Limb (tissue), 2 donors: ENCODE data around the gene RC3H2.

Experiments
- DNase-seq, 2 donors: peaks; one replicate each; pipeline ENCODE4 v3.0.0-alpha.2; 2016; ENCODE audit errors: extremely low spot score in 2 of 2

The RC3H2 gene, protein sequence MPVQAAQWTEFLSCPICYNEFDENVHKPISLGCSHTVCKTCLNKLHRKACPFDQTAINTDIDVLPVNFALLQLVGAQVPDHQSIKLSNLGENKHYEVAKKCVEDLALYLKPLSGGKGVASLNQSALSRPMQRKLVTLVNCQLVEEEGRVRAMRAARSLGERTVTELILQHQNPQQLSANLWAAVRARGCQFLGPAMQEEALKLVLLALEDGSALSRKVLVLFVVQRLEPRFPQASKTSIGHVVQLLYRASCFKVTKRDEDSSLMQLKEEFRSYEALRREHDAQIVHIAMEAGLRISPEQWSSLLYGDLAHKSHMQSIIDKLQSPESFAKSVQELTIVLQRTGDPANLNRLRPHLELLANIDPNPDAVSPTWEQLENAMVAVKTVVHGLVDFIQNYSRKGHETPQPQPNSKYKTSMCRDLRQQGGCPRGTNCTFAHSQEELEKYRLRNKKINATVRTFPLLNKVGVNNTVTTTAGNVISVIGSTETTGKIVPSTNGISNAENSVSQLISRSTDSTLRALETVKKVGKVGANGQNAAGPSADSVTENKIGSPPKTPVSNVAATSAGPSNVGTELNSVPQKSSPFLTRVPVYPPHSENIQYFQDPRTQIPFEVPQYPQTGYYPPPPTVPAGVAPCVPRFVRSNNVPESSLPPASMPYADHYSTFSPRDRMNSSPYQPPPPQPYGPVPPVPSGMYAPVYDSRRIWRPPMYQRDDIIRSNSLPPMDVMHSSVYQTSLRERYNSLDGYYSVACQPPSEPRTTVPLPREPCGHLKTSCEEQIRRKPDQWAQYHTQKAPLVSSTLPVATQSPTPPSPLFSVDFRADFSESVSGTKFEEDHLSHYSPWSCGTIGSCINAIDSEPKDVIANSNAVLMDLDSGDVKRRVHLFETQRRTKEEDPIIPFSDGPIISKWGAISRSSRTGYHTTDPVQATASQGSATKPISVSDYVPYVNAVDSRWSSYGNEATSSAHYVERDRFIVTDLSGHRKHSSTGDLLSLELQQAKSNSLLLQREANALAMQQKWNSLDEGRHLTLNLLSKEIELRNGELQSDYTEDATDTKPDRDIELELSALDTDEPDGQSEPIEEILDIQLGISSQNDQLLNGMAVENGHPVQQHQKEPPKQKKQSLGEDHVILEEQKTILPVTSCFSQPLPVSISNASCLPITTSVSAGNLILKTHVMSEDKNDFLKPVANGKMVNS

GRCh38 chr9:122904823-122905710, at the start of gene RC3H2:
RC3H2 (minus strand) TSS chr9:122905359; CDS start chr9:122897509, 7,850 bp downstream.
- peak; percentile 99 for DNase-seq

DNA sequence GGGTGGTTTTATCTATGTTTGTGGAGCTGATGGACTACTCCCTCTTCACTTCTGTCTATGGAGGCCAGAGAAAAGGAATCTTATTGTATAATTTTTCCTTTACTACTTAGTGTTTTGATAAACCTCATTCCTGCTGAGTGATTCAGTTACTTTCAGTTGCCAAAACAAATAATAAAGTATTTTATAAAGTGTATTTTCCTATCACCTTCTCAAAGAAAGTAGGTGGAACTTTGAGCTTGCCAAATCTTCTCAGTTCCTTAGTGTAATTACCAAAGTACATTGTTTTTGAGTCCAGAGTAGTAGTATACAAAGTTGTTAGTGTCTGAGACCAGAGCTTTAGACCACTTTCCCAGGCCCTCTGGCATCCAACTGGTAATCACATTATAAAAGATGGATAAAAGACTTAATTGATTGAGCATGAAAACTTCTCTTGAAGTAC, 49.1 kb upstream of the RC3H2 start:
- no peak for DNase-seq

- no peak for DNase-seq
Measured at GRCh38 chr9:122951056-122951455, 45.9 kb upstream of the RC3H2 start.

- DNase-seq: no peak
Measured at GRCh38 chr9:122950263-122950662, 45.1 kb upstream of the RC3H2 start.

- no peak for DNase-seq
Measured at GRCh38 chr9:122949696-122950095, 44.5 kb upstream of the RC3H2 start.

DNA sequence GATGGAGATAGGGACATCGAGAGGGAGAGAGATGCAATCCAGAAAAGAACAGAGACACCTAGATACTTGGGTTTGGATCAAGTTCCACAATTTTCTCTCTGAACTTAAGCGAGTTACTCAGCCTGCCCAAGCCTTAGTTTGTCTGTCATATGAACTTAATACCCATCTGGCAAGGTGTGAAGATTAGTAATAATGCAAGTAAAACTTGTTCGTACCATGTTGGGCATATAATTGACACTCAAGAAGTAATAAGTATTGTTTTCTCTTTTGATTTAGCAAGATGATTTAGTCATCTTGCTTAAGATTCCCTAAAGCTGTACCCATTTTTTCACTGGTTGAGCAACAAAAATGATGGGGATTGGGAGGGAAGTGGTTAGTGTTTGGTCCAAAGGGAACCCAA, 43.2 kb upstream of the RC3H2 start:
- DNase-seq: no peak

DNA sequence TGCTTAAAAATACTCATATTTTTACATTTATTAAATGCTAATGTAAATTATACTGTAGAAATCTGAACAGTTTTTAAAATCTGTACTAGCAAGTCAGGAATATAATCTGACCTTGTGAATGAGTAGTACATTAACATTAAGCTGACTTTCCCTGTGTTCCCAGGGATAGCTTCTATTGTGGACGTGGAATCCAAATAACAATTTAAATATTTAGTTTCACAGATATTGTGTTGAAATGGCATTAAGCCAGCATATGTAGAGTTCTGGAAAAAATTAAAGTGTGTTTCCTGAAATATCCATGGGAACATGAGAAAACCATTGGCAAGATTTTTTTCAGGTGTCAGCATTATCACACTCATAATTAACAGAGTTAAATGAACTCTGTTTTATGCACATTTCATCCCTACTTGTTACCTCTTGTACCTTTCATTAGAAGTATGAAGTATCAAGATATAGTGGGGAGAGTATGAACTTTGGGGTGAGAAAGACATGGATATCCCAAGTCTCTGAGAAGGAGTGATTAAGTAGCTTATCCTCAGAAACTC, 41.4 kb upstream of the RC3H2 start:
- no peak for DNase-seq

- DNase-seq: no peak
Measured at GRCh38 chr9:122944960-122945888, 40.1 kb upstream of the RC3H2 start.

- DNase-seq: no peak
Measured at GRCh38 chr9:122941582-122942234, 36.5 kb upstream of the RC3H2 start.

GRCh38 chr9:122940749-122941581, 35.8 kb upstream of the RC3H2 start, which contains the start of gene RABGAP1:
RABGAP1 (plus strand) TSS chr9:122941020; CDS start chr9:122957060, 16,040 bp downstream.
- DNase-seq: peak; percentile 98 to 99

DNA sequence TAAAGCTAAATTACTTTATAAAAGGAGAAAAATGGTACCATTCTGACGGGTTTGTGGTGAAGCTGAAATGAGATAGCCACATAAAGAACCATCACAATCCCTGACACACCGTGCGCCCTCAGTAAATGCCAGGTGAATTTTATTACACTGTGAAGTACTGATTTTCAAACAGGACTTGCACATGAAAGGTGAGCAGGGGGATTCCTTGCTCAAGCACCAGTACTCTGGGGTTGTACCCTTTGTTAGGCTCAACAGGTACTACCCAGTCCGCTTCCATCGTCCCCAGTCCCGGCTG, 35.2 kb upstream of the RC3H2 start:
- DNase-seq: no peak

- DNase-seq: no peak
Measured at GRCh38 chr9:122939601-122940000, 34.4 kb upstream of the RC3H2 start.

- no peak for DNase-seq
Measured at GRCh38 chr9:122936883-122937282, 31.7 kb upstream of the RC3H2 start.

DNA sequence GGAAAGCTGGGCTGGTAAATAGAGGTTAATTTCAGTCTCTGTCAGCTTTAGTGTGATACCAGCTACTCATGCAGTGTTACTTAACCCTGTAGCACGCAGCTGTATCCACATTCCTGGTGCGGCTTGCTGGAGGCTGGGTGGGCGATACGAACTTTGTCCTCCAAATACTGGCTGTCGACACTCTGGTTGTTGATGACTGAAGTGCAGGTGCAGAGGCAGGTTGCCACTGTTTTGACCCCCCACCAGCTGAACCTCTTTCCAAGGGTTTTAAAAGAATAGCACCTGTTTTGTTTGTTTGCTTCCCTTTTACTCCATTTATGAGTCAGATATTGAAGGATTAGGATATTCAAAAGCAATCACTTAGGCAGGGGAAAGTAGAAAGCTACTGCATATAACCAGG, 31.3 kb upstream of the RC3H2 start:
- DNase-seq: no peak

DNA sequence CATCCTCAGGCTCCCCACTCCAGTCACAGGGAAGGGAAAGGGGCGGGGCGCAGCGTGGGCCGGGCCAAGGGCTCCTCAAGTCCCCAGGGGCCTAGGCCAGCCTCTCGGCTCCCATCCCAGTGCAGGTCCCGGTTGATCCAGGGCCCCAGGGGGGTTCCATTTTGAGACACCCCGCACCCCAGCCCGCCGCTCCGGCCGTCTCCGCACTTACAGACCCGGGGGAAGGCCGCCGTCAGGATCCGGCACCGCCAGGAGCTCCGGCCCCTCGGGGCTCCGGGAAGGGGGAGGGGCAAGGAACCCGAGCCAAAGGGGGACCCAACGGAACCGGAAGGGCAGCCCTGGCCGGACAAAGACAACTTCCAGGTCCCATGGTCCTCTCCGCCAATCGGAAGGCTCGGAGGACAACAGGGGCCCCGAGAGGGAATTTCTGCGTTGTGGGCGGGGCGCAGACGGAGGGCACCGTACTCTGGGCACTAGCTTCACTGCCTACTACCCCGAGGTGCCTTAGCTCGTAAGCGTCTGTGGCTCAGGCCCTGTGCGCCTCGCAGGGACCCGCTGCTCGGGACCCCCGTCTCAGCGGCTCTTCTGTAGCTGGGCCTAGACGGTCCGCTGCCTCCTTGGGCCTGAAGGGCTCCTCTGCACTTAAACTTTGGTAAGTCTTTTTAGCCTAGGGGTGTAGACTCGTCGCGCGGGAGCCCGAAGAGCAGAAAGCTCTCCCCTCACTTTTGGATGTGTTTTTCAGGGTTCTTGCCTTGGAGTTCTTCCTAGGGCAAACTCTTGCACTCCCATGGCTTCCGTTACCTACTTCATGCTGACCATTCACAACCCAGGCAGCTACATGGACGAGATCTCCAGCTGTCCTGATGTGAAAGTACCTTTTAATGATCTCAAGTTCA, 26.3 kb upstream of the RC3H2 start, which contains the start of gene ZBTB26:
Gene ZBTB26, minus strand, starts transcription at position 287 of the 896 bp plus-strand sequence. CDS start 11,578 bp downstream, outside the sequence.
- peak; percentile 92 to 94 for DNase-seq

DNA sequence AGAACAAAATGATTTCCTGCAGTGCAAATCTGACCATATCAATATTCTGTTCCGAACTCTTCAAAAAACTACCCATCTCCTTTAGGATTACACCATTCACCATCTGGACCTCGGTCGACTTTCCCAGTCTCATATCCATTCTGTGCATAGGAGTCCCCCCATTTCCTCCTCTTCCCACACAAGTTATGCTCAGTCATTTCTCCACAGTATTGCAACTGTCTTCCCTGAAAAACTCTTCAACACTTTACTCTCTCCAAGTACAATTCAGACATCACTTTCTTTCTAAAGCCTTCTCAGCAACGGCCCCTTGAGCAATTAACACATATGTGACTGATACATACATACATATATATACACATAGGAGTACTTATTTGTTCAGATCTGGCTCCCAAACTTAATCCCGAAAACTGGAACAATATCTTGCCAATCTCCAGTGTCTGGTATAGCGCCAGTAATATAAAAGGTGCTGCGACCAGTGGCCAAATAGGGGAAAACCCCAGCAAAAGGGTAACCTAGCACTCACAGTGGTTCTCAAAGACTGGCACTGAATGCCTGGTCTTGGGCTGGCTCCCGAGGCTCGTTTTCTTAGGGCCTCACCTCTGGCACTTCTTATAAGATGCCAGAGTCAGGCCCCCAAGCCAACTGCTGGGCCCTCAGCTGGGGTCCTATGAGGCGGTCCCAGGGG, 25.5 kb upstream of the RC3H2 start:
- no peak for DNase-seq
